ENCODE results near the gene AIF1. TPM values are rescaled to one million over a fixed set of nuclear protein-coding genes. Genes with fewer than 3 reads are reported as not detected.
A peak's percentile ranks its signal among the peaks of the same experiment; 100 is the strongest.

The AIF1 gene
- total RNA-seq, 2 experiments from 2014 or later = 240 to 253 TPM

GRCh38 chr6:31610968-31611367, 4.1 kb upstream of the AIF1 start:
- Mint-ChIP-seq H3K4me3 (no peak overlapping the region), H3K36me3 (ENCODE audit: low read depth) (peaks cover 1% of the 10 kb centered on the region), H3K4me1 (ENCODE audit: low read depth) (peaks cover 20% of the 10 kb centered on the region), H3K27me3 (no peaks in the 10 kb centered on the region), H3K27ac (no peak overlapping the region), H3K9me3 (no peaks in the 10 kb centered on the region)
- CTCF ChIA-PET = interaction anchor here (0.7 to 38.9 kb wide), 3 partner anchors 16 to 118 kb away, joined by 3 to 2542 read pairs (median 132); partner anchors contain the start of genes ATP6V1G2, DDX39B, LST1 and LTA
- no peak for DNase-seq
- no peak for ATAC-seq
- intact Hi-C loops (cut with micrococcal nuclease) = no loop called here
- TF ChIP-seq CTCF (IDR thresholded peaks at IDR 0.05) = no peak
- POLR2A ChIA-PET = interaction anchor here (0.8 to 1.8 kb wide), 3 partner anchors 24 to 70 kb away, joined by 3 to 4 read pairs (median 3); partner anchors contain the start of gene BAG6

GRCh38 chr6:31614075-31614619, 887 bp upstream of the AIF1 start:
- ChIA-PET POLR2A (interaction anchor here (0.7 to 2.9 kb wide), 3 partner anchors 15 to 73 kb away, joined by 3 to 9 read pairs (median 3); no protein-coding TSS in a partner anchor), CTCF (interaction anchor here (0.9 to 11.2 kb wide), 3 partner anchors 19 to 68 kb away, joined by 3 to 132 read pairs (median 12); partner anchors contain the start of genes ATP6V1G2 and NCR3)
- no peak overlapping the region for H3K4me3 Mint-ChIP-seq
- intact Hi-C loops (cut with micrococcal nuclease) = no loop called here
- no peak for TF ChIP-seq CTCF (IDR thresholded peaks at IDR 0.05)
- no peak for DNase-seq
- no peak for ATAC-seq
- H3K36me3 Mint-ChIP-seq (ENCODE audit: low read depth) = peaks cover 22% of the 10 kb centered on the region
- no peak overlapping the region for H3K27ac Mint-ChIP-seq
- H3K9me3 Mint-ChIP-seq = no peaks in the 10 kb centered on the region
- peaks cover 39% of the 10 kb centered on the region for H3K4me1 Mint-ChIP-seq (ENCODE audit: low read depth)
- H3K27me3 Mint-ChIP-seq = no peaks in the 10 kb centered on the region

GRCh38 chr6:31615748-31616147, 714 bp downstream of the AIF1 start:
- peaks cover 41% of the 10 kb centered on the region for H3K4me1 Mint-ChIP-seq (ENCODE audit: low read depth)
- POLR2A ChIA-PET = interaction anchor here (0.9 to 5.1 kb wide), 6 partner anchors 17 to 191 kb away, joined by 3 to 18 read pairs (median 3); partner anchors contain the start of genes BAG6, LSM2 and MICB
- no peaks in the 10 kb centered on the region for H3K9me3 Mint-ChIP-seq
- H3K4me3 Mint-ChIP-seq = peak overlapping the region; percentile 95
- CTCF ChIA-PET = interaction anchor here (1.0 to 11.2 kb wide), 5 partner anchors 20 to 121 kb away, joined by 3 to 132 read pairs (median 5); partner anchors contain the start of genes NCR3 and TNF
- DNase-seq = peak; percentile 64
- no peak for ATAC-seq
- H3K27ac Mint-ChIP-seq = peak overlapping the region; percentile 96
- H3K27me3 Mint-ChIP-seq = no peaks in the 10 kb centered on the region
- H3K36me3 Mint-ChIP-seq (ENCODE audit: low read depth) = peaks cover 28% of the 10 kb centered on the region
- intact Hi-C loops (cut with micrococcal nuclease) = no loop called here
- TF ChIP-seq CTCF (IDR thresholded peaks at IDR 0.05) = no peak

- Mint-ChIP-seq H3K27me3 (no peaks in the 10 kb centered on the region), H3K4me1 (ENCODE audit: low read depth) (peaks cover 48% of the 10 kb centered on the region), H3K9me3 (no peaks in the 10 kb centered on the region), H3K4me3 (peak overlapping the region; percentile 95), H3K36me3 (ENCODE audit: low read depth) (peaks cover 40% of the 10 kb centered on the region), H3K27ac (peak overlapping the region; percentile 96)
- CTCF ChIA-PET = interaction anchor here (0.8 to 11.2 kb wide), 8 partner anchors 22 to 124 kb away, joined by 3 to 132 read pairs (median 5); partner anchors contain the start of genes ATP6V1G2, LST1, NCR3 and TNF
- intact Hi-C loops (cut with micrococcal nuclease) = no loop called here
- POLR2A ChIA-PET = interaction anchor here (0.7 to 5.1 kb wide), 10 partner anchors 10 to 75 kb away, joined by 3 to 18 read pairs (median 4); partner anchors contain the start of genes CSNK2B and DDX39B
- ATAC-seq (no peak), DNase-seq (no peak)
- TF ChIP-seq CTCF (IDR thresholded peaks at IDR 0.05) = no peak
These were observed 2.0 kb downstream of the AIF1 start for GRCh38 chr6:31617010-31617409.
